Measurements from ENCODE around the gene KRT74.
"Not testable (repeated sequence)": the region's sequence is repeated elsewhere in the genome, so short reads cannot be mapped to it uniquely, and the experiment has no call there.

KRT74 gene

GRCh38 chr12:52602552-52602951 is 28.9 kb upstream of the KRT74 start:
- no peak for DNase-seq

GRCh38 chr12:52601671-52602070 is 28.0 kb upstream of the KRT74 start:
- no peak for DNase-seq

GRCh38 chr12:52600941-52601481 is 27.4 kb upstream of the KRT74 start, which contains the start of gene KRT72:
KRT72 (minus strand) TSS chr12:52601463; CDS start chr12:52601452, 11 bp downstream.
- DNase-seq = no peak

GRCh38 chr12:52600475-52600874 is 26.8 kb upstream of the KRT74 start:
- no peak for DNase-seq

GRCh38 chr12:52600071-52600470 is 26.4 kb upstream of the KRT74 start:
- DNase-seq = no peak

GRCh38 chr12:52598966-52599365 is 25.3 kb upstream of the KRT74 start:
- DNase-seq = no peak

GRCh38 chr12:52594237-52594636 is 20.6 kb upstream of the KRT74 start:
- DNase-seq = not testable (repeated sequence)

GRCh38 chr12:52591521-52591920 is 17.9 kb upstream of the KRT74 start:
- DNase-seq = no peak

- DNase-seq = no peak
Observed at GRCh38 chr12:52590021-52590420, 16.4 kb upstream of the KRT74 start.

- DNase-seq = no peak
Observed at GRCh38 chr12:52587563-52587962, 13.9 kb upstream of the KRT74 start.

GRCh38 chr12:52585946-52586345 is 12.3 kb upstream of the KRT74 start:
- DNase-seq = no peak

GRCh38 chr12:52585066-52585465 is 11.4 kb upstream of the KRT74 start:
- no peak for DNase-seq

- DNase-seq = no peak
Observed at GRCh38 chr12:52584156-52584682, 10.6 kb upstream of the KRT74 start.

GRCh38 chr12:52582971-52583456 is 9.4 kb upstream of the KRT74 start:
- no peak for DNase-seq

- DNase-seq = no peak
Observed at GRCh38 chr12:52582486-52582885, 8.8 kb upstream of the KRT74 start.

- DNase-seq = no peak
Observed at GRCh38 chr12:52581481-52581880, 7.8 kb upstream of the KRT74 start.

- no peak for DNase-seq
Observed at GRCh38 chr12:52581066-52581465, 7.4 kb upstream of the KRT74 start.

GRCh38 chr12:52580496-52580895 is 6.9 kb upstream of the KRT74 start:
- DNase-seq = no peak

- no peak for DNase-seq
Observed at GRCh38 chr12:52579468-52580465, 6.1 kb upstream of the KRT74 start.

- DNase-seq = no peak
Observed at GRCh38 chr12:52578469-52578868, 4.8 kb upstream of the KRT74 start.

GRCh38 chr12:52577316-52577715 is 3.7 kb upstream of the KRT74 start:
- DNase-seq = no peak

- DNase-seq = no peak
Observed at GRCh38 chr12:52575948-52576347, 2.3 kb upstream of the KRT74 start.

- DNase-seq = no peak
Observed at GRCh38 chr12:52575256-52575655, 1.6 kb upstream of the KRT74 start.

- DNase-seq = no peak
Observed at GRCh38 chr12:52573306-52573705, 337 bp downstream of the KRT74 start.

All from cortex of kidney (tissue), 1 donor.